ENCODE measurements around the gene KRTAP10-2.

DNA sequence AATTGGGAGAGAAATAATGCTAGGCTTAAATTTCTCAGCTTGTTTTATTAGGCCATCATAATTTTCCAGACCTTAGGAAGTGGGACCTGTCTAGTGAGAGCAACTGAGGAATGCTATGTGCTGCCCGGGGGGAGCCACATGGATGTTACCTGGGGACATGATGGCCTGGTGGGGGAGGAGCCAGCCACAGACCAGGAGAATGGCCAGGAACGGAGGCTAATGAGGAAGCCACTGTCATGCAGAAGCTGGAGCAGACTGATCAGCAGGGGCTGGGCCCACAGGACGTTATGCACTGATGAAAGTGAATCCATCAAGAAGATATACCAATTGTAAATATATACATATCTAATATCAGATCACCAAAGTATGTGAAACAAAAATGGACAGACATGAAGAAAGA is 6.7 kb downstream of the KRTAP10-2 start:
- TF ChIP-seq, protein P1, sequence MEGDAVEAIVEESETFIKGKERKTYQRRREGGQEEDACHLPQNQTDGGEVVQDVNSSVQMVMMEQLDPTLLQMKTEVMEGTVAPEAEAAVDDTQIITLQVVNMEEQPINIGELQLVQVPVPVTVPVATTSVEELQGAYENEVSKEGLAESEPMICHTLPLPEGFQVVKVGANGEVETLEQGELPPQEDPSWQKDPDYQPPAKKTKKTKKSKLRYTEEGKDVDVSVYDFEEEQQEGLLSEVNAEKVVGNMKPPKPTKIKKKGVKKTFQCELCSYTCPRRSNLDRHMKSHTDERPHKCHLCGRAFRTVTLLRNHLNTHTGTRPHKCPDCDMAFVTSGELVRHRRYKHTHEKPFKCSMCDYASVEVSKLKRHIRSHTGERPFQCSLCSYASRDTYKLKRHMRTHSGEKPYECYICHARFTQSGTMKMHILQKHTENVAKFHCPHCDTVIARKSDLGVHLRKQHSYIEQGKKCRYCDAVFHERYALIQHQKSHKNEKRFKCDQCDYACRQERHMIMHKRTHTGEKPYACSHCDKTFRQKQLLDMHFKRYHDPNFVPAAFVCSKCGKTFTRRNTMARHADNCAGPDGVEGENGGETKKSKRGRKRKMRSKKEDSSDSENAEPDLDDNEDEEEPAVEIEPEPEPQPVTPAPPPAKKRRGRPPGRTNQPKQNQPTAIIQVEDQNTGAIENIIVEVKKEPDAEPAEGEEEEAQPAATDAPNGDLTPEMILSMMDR (conservative IDR thresholded peaks at IDR 0.05; ENCODE audit: low read depth in 2 of 2) = no peak
- TF ChIP-seq EZH2 (IDR thresholded peaks at IDR 0.05; ENCODE audit: low read depth, unreplicated experiment) = no peak
- no peak for TF ChIP-seq ZNF114 (CRISPR knock-in tag; IDR thresholded peaks at IDR 0.05)
- TF ChIP-seq REST (IDR thresholded peaks at IDR 0.05; ENCODE audit: unreplicated experiment) = no peak
- no peak for TF ChIP-seq CREB1 (CRISPR knock-in tag; IDR thresholded peaks at IDR 0.05; ENCODE audit: low read depth)
- TF ChIP-seq POLR2AphosphoS5 (IDR thresholded peaks at IDR 0.05; ENCODE audit: low read depth) = no peak
- no peak for TF ChIP-seq EZH2phosphoT487 (IDR thresholded peaks at IDR 0.05; ENCODE audit: unreplicated experiment)
- no peak for TF ChIP-seq ETS1 (IDR thresholded peaks at IDR 0.05)

Data from GM23338 (cell line).